Vein endothelial cell (primary cell): Measurements from ENCODE around the gene GTF2F2. TPM values are rescaled to one million over a fixed set of nuclear protein-coding genes. Genes with fewer than 3 reads are reported as not detected.

Source experiments
- small RNA-seq: library from RNA; depleted of rRNA; stranded (forward); fragments of <200 nt; gene quantifications from one replicate; pipeline ENCODE3, GENCODE V24; 2012
- total RNA-seq: library from RNA; depleted of rRNA; stranded (reverse); fragments of >200 nt; gene quantifications from 2 replicates; pipeline ENCODE4 v1.2.3, GENCODE V29; 2012

The GTF2F2 gene
- total RNA-seq, result 21.9 and 22.1 TPM in 2 replicates

GRCh38 chr13:45119991-45120864 lies at the start of gene GTF2F2:
TSS of gene GTF2F2 (plus strand) at chr13:45120510. CDS start at chr13:45120656, 146 bp downstream.

GRCh38 chr13:45200701-45201232 lies 80.5 kb downstream of the GTF2F2 start, which contains the start of gene KCTD4:
TSS of gene KCTD4 (minus strand) at chr13:45201045. CDS start at chr13:45194567, 6,478 bp downstream.

Small RNA genes within 50 kb of the gene (small RNA-seq; reads per million reads assigned to genes)
- not detected for gene AL138693.1
- not detected for gene AL138963.2

Other genes with a start within 250 kb of the GTF2F2 start
- gene NUFIP1, start 131.0 kb upstream of the GTF2F2 start, total RNA-seq, result 3.0 and 3.6 TPM in 2 replicates
- gene GPALPP1, start 131.0 kb upstream of the GTF2F2 start, total RNA-seq, result 26.1 and 31.6 TPM in 2 replicates
- gene KCTD4, start 80.5 kb downstream of the GTF2F2 start, total RNA-seq, result not detected in 2 replicates
- gene TPT1, start 220.7 kb downstream of the GTF2F2 start, total RNA-seq, result 2,405 and 2,847 TPM in 2 replicates